ENCODE results near the gene SUSD5.
"Not testable (repeated sequence)": the region's sequence is repeated elsewhere in the genome, so short reads cannot be mapped to it uniquely, and the experiment has no call there.

The SUSD5 gene

DNA sequence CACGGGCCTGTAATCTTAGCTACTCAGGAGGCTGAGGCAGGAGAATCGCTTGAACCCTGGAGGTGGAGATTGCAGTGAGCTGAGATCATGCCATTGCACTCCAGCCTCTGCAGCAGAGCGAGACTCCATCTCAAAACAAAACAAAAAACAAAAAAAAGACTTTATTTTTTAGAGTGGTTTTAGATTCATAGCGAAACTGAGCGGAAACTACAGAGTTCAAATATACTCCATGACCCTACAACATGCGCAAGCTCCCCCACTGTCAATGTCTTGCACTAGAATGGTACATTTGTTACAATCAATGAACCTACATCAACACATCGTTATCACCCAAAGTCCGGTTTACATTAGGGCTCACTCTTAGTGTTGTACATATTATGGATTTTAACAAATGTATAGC is 107.0 kb downstream of the SUSD5 start:
- no peak for DNase-seq

- not testable (repeated sequence) for DNase-seq
Observed at GRCh38 chr3:33106854-33107253, 111.8 kb downstream of the SUSD5 start.

- no peak for DNase-seq
Observed at GRCh38 chr3:33105341-33105948, 113.2 kb downstream of the SUSD5 start.

- no peak for DNase-seq
Observed at GRCh38 chr3:33104803-33105202, 113.8 kb downstream of the SUSD5 start.

DNA sequence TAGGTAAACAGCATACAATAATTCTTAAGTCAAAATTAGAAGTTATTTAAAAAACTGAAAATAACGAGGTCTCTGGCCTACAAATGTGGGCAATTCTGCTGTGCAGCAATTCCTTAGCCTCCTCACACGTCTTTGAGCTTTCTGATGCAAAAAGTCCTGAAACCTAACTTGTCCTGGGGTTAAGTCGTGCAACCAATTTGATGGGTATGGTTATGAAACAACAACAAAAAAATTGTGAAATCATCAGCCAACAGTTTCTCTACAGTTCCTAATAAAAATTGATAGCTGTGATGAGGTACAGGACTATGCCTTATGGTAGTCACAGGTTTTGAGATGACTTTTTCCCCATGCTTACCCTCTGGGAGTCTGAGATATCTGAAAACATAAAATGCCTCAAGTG is 115.1 kb downstream of the SUSD5 start:
- DNase-seq: no peak

GRCh38 chr3:33103034-33103433 is 115.6 kb downstream of the SUSD5 start:
- no peak for DNase-seq

DNA sequence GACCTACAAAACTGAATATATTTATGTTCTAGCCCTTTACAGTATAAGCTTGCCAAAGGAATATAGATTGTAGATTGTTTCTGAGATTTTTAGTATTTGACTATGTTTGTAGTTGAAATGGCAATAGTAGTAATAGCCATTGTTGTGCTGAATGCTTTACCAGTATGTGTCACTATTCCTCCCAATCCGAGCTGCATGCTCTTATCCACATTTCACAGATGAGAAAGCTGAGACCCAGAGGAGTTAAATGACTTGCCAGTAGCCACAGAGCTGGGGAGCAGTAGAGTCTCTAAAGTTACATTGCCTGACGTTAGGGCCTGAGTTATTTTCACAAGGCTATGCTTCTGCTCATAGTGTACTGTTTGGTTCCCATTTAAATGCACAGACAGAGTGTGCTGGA is 118.4 kb downstream of the SUSD5 start:
- no peak for DNase-seq
